Measurements from ENCODE around the gene BEND3. TPM values are rescaled to one million over a fixed set of nuclear protein-coding genes. Genes with fewer than 3 reads are reported as not detected.

The BEND3 gene
- total and polyA plus RNA-seq, 9 of the 15 experiments (the other 6 are each of a cell fraction or from before 2014, with no cell fraction given), result 0.64 to 8.4 (median 3.3) TPM

DNA sequence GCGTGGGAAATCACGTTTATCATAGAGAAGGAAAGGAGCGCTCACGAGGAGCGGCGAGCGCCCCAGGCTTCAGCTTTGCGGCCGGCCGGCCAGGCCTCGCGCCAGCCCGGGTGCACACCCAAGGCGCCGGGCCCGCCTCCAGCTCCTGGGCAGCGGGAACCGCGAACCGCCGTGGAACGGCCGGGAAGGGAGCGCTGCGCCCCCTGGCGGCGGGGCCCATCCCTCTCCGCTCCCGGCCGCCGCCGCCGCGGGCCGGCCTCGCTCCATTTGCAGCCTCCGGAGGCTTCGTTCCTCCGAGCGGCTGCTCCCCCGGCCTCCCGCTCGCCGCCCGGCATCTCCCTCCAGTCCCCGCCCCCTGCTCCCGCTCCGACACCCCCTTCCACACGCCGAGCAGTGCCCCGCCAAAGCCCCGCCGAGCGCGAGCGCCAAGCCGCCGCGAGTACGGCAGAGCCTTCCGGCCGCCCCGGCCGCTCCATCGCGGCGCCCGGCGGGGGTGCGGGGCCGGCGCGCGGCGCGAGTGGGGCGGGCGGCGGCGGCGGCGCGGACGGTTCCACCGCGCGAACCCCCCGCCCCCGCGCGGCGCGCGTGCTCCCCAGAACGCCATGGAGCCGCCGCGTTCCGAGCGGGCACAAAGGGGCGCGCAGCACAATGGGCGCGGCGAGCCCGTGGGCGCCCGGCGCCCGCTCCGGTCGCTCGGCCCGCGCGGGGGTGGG lies 946 bp downstream of the BEND3 start (continued):
- peak; percentile 51; the same call in 1 of the 2 replicates for TF ChIP-seq ZBTB7A (IDR thresholded peaks at IDR 0.05; ENCODE audit: borderline replicate concordance, control insufficient read depth, low read depth, low read length)
- TF ChIP-seq SMC3 (conservative IDR thresholded peaks at IDR 0.05; ENCODE audit: insufficient read depth, low read depth, low read length), result peak; percentile 49
- TF ChIP-seq, protein P1, sequence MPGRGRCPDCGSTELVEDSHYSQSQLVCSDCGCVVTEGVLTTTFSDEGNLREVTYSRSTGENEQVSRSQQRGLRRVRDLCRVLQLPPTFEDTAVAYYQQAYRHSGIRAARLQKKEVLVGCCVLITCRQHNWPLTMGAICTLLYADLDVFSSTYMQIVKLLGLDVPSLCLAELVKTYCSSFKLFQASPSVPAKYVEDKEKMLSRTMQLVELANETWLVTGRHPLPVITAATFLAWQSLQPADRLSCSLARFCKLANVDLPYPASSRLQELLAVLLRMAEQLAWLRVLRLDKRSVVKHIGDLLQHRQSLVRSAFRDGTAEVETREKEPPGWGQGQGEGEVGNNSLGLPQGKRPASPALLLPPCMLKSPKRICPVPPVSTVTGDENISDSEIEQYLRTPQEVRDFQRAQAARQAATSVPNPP (IDR thresholded peaks at IDR 0.05; ENCODE audit: borderline replicate concordance, insufficient read depth, insufficient read length), result no peak
- peak; percentile 50; the same call in 1 of the 2 replicates for TF ChIP-seq ZNF583 (CRISPR knock-in tag; IDR thresholded peaks at IDR 0.05)
- peak; percentile 31; the same call in 1 of the 2 replicates for TF ChIP-seq BHLHE40 (IDR thresholded peaks at IDR 0.05; ENCODE audit: low read length)
- peak; percentile 83 for TF ChIP-seq SMAD4 (CRISPR knock-in tag; conservative IDR thresholded peaks at IDR 0.05)
- TF ChIP-seq, protein P2, sequence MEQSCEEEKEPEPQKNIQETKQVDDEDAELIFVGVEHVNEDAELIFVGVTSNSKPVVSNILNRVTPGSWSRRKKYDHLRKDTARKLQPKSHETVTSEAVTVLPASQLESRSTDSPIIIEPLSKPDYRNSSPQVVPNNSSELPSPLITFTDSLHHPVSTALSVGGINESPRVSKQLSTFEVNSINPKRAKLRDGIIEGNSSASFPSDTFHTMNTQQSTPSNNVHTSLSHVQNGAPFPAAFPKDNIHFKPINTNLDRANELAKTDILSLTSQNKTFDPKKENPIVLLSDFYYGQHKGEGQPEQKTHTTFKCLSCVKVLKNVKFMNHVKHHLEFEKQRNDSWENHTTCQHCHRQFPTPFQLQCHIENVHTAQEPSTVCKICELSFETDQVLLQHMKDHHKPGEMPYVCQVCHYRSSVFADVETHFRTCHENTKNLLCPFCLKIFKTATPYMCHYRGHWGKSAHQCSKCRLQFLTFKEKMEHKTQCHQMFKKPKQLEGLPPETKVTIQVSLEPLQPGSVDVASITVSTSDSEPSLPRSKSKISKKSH (CRISPR knock-in tag; IDR thresholded peaks at IDR 0.05), result no peak
- no peak for TF ChIP-seq SIX5 (IDR thresholded peaks at IDR 0.05; ENCODE audit: borderline replicate concordance in 1 of 2, insufficient read depth in 1 of 2, low read depth in 1 of 2, low read length in 2 of 2)
- TF ChIP-seq, protein P3, sequence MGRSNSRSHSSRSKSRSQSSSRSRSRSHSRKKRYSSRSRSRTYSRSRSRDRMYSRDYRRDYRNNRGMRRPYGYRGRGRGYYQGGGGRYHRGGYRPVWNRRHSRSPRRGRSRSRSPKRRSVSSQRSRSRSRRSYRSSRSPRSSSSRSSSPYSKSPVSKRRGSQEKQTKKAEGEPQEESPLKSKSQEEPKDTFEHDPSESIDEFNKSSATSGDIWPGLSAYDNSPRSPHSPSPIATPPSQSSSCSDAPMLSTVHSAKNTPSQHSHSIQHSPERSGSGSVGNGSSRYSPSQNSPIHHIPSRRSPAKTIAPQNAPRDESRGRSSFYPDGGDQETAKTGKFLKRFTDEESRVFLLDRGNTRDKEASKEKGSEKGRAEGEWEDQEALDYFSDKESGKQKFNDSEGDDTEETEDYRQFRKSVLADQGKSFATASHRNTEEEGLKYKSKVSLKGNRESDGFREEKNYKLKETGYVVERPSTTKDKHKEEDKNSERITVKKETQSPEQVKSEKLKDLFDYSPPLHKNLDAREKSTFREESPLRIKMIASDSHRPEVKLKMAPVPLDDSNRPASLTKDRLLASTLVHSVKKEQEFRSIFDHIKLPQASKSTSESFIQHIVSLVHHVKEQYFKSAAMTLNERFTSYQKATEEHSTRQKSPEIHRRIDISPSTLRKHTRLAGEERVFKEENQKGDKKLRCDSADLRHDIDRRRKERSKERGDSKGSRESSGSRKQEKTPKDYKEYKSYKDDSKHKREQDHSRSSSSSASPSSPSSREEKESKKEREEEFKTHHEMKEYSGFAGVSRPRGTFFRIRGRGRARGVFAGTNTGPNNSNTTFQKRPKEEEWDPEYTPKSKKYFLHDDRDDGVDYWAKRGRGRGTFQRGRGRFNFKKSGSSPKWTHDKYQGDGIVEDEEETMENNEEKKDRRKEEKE (IDR thresholded peaks at IDR 0.05; ENCODE audit: borderline replicate concordance in 1 of 2, control insufficient read depth in 1 of 2, low read depth in 2 of 2, low read length in 1 of 2), result 0 out of 4 replicates have a peak, but pooled peaks of 1 of the 2 experiments have one; percentile 61
- TF ChIP-seq SAFB (IDR thresholded peaks at IDR 0.05; ENCODE audit: borderline replicate concordance, low read depth, low read length), result peak; percentile 100
- peak; percentile 61 for TF ChIP-seq DMBX1 (CRISPR knock-in tag; IDR thresholded peaks at IDR 0.05; ENCODE audit: borderline replicate concordance)
- TF ChIP-seq KLF1 (tag; IDR thresholded peaks at IDR 0.05), result peak; percentile 25; the same call in 1 of the 2 replicates
- TF ChIP-seq KAT7 (CRISPR knock-in tag; IDR thresholded peaks at IDR 0.05; ENCODE audit: borderline replicate concordance), result peak; percentile 73; the same call in 1 of the 2 replicates
- TF ChIP-seq, protein P4, sequence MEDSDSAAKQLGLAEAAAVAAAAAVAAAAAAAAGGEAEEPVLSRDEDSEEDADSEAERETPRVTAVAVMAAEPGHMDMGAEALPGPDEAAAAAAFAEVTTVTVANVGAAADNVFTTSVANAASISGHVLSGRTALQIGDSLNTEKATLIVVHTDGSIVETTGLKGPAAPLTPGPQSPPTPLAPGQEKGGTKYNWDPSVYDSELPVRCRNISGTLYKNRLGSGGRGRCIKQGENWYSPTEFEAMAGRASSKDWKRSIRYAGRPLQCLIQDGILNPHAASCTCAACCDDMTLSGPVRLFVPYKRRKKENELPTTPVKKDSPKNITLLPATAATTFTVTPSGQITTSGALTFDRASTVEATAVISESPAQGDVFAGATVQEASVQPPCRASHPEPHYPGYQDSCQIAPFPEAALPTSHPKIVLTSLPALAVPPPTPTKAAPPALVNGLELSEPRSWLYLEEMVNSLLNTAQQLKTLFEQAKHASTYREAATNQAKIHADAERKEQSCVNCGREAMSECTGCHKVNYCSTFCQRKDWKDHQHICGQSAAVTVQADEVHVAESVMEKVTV (CRISPR knock-in tag; IDR thresholded peaks at IDR 0.05), result peak; percentile 34; the same call in 1 of the 2 replicates
- TF ChIP-seq, protein P5, sequence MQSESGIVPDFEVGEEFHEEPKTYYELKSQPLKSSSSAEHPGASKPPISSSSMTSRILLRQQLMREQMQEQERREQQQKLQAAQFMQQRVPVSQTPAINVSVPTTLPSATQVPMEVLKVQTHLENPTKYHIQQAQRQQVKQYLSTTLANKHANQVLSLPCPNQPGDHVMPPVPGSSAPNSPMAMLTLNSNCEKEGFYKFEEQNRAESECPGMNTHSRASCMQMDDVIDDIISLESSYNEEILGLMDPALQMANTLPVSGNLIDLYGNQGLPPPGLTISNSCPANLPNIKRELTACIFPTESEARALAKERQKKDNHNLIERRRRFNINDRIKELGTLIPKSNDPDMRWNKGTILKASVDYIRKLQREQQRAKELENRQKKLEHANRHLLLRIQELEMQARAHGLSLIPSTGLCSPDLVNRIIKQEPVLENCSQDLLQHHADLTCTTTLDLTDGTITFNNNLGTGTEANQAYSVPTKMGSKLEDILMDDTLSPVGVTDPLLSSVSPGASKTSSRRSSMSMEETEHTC (IDR thresholded peaks at IDR 0.05), result no peak
- no peak for TF ChIP-seq KDM4B (IDR thresholded peaks at IDR 0.05; ENCODE audit: borderline replicate concordance in 2 of 2, low read depth in 1 of 2)
